Naive thymus-derived CD4-positive, alpha-beta T cell (primary cell): ENCODE data around the gene EXOC3L4. TPM values are rescaled to one million over a fixed set of nuclear protein-coding genes. Genes with fewer than 3 reads are reported as not detected.

Experiments
- ATAC-seq: fragments of 150-1000 bp; cut with Tn5 transposase; 2 replicates; pipeline ENCODE4 v1.10.0; 2021; ENCODE audit warnings: mild to moderate bottlenecking, moderate library complexity
- CTCF ChIA-PET: fragments of 350-600 bp; sonication (Branson Sonifier 250); formaldehyde crosslinking; loops from one replicate; lab custom pipeline; 2021; ENCODE audit warnings: antibody characterized with exemption; lab: Charles Lee
- POLR2A ChIA-PET: fragments of 350-600 bp; sonication (Branson Sonifier 250); formaldehyde crosslinking; loops from one replicate; lab custom pipeline; 2021; ENCODE audit warnings: antibody characterized with exemption, inconsistent platforms; lab: Charles Lee
- DNase-seq, 9 donors: peaks; one replicate each; pipeline versions ENCODE4 v3.0.0 to v3.0.0-alpha.2; 2020 to 2022; ENCODE audit warnings: mixed read lengths in 1 of 9
- H3K27ac ChIP-seq: one replicate; pipeline ENCODE4 v1.7.0; 2013; ENCODE audit warnings: mild to moderate bottlenecking, low read depth, low read length, moderate library complexity
- H3K27me3 ChIP-seq, 2 donors: one replicate each; pipeline ENCODE4 v1.7.0; 2013; ENCODE audit warnings: low read length in 2 of 2, mild to moderate bottlenecking in 2 of 2, moderate library complexity in 2 of 2; ENCODE audit not compliant: control insufficient read depth in 2 of 2, insufficient read depth in 2 of 2
- H3K36me3 ChIP-seq, 3 experiments: 1 replicate in 2 of 3; 2 replicates in 1 of 3; pipeline ENCODE4 v1.7.0; 2013; ENCODE audit warnings: low read length in 3 of 3, mild to moderate bottlenecking in 3 of 3, moderate library complexity in 1 of 3; ENCODE audit not compliant: insufficient read depth in 3 of 3, control insufficient read depth in 2 of 3
- H3K4me1 ChIP-seq, 2 donors: one replicate each; pipeline ENCODE4 v1.7.0; 2013; ENCODE audit warnings: low read length in 2 of 2, mild to moderate bottlenecking in 2 of 2, moderate library complexity in 1 of 2; ENCODE audit not compliant: control insufficient read depth in 2 of 2, insufficient read depth in 2 of 2
- H3K4me3 ChIP-seq: 2 replicates; pipeline ENCODE4 v1.7.0; 2013; ENCODE audit warnings: mild to moderate bottlenecking, low read length
- H3K9me3 ChIP-seq, 3 experiments: 1 replicate in 2 of 3; 2 replicates in 1 of 3; pipeline ENCODE4 v1.7.0; 2013; ENCODE audit warnings: low read length in 3 of 3; ENCODE audit not compliant: control insufficient read depth in 2 of 3
- H3K27ac Mint-ChIP-seq, 9 donors: one replicate each; pipeline ENCODE4 v1.8.0; 2020 to 2022; ENCODE audit warnings: mixed read lengths in 9 of 9, mild to moderate bottlenecking in 8 of 9, moderate library complexity in 5 of 9, inconsistent platforms in 2 of 9
- H3K27me3 Mint-ChIP-seq, 5 donors: one replicate each; pipeline ENCODE4 v1.8.0; 2021 to 2022; ENCODE audit warnings: mixed read lengths in 5 of 5, mild to moderate bottlenecking in 1 of 5
- H3K36me3 Mint-ChIP-seq, 5 donors: one replicate each; pipeline ENCODE4 v1.8.0; 2020 to 2022; ENCODE audit warnings: mixed read lengths in 5 of 5, mild to moderate bottlenecking in 3 of 5, inconsistent platforms in 1 of 5
- H3K4me1 Mint-ChIP-seq, 7 donors: one replicate each; pipeline ENCODE4 v1.8.0; 2020 to 2022; ENCODE audit warnings: mixed read lengths in 7 of 7, mild to moderate bottlenecking in 3 of 7, inconsistent platforms in 1 of 7
- H3K4me3 Mint-ChIP-seq, 10 donors: one replicate each; pipeline ENCODE4 v1.8.0; 2020 to 2022; ENCODE audit warnings: mild to moderate bottlenecking in 10 of 10, mixed read lengths in 10 of 10, moderate library complexity in 6 of 10, inconsistent platforms in 2 of 10
- H3K9me3 Mint-ChIP-seq, 11 donors: one replicate each; pipeline ENCODE4 v1.8.0; 2020 to 2022; ENCODE audit warnings: mixed read lengths in 11 of 11, mild to moderate bottlenecking in 4 of 11, inconsistent platforms in 1 of 11, moderate library complexity in 1 of 11
- intact Hi-C, 2 donors: fragments of 100-400 bp; cut with micrococcal nuclease; formaldehyde crosslinking; loops; one replicate each; pipeline ENCODE4 v1.15.1; 2023
- polyA plus RNA-seq, 2 donors: library from polyadenylated mRNA; unstranded; fragments of 300-500 nt; fragmentation: Illumina TruSeq; gene quantifications; one replicate each; pipeline ENCODE4 v1.2.3, GENCODE V29; 2021
- total RNA-seq, 6 experiments: library from RNA in 5 of 6; stranded (reverse) in 5 of 6; gene quantifications; 1 replicate in 5 of 6; 2 replicates in 1 of 6; pipeline ENCODE4 v1.2.3 and lab custom pipeline; 2021 to 2026

EXOC3L4 gene
- total and polyA plus RNA-seq, 7 experiments from 2014 or later: not detected

GRCh38 chr14:103095210-103095778 is 769 bp downstream of the EXOC3L4 start:
- Histone ChIP-seq H3K9me3 (no peaks in the 10 kb centered on the region), H3K4me1 (no peaks in the 10 kb centered on the region), H3K27ac (no peak overlapping the region), H3K36me3 (no peaks in the 10 kb centered on the region), H3K4me3 (no peak overlapping the region), H3K27me3 (no peaks in the 10 kb centered on the region)
- Mint-ChIP-seq H3K4me1 (peaks cover 0 to 3% (median 0%) of the 10 kb centered on the region in 7 donors), H3K9me3 (no peaks in the 10 kb centered on the region), H3K27ac (no peak overlapping the region), H3K4me3 (peak overlapping the region in 1 of 10 donors; percentile 7), H3K36me3 (no peaks in the 10 kb centered on the region), H3K27me3 (peaks cover 0 to 6% (median 5%) of the 10 kb centered on the region in 5 donors)
- ChIA-PET POLR2A (no interaction called here), CTCF (interaction anchor here (0.6 to 2.2 kb wide), 2 partner anchors 25 to 401 kb away, joined by 6 to 21 read pairs; no protein-coding TSS in a partner anchor)
- DNase-seq: no peak
- intact Hi-C loops: loop anchor here in 1 of 2 donors (10.0 kb wide), 1 partner anchor 500 kb away; the partner anchor contains the start of gene RCOR1
- ATAC-seq: no peak

- peaks cover 0 to 3% (median 0%) of the 10 kb centered on the region in 7 donors for H3K4me1 Mint-ChIP-seq
- H3K9me3 ChIP-seq: no peaks in the 10 kb centered on the region
- POLR2A ChIA-PET: no interaction called here
- H3K36me3 ChIP-seq: no peaks in the 10 kb centered on the region
- peaks cover 5 to 14% (median 10%) of the 10 kb centered on the region in 5 donors for H3K27me3 Mint-ChIP-seq
- no peaks in the 10 kb centered on the region for H3K9me3 Mint-ChIP-seq
- DNase-seq (no peak), ATAC-seq (no peak)
- no peak overlapping the region for H3K4me3 ChIP-seq
- intact Hi-C loops: loop anchor here in 1 of 2 donors (10.0 kb wide), 1 partner anchor 502 kb away; the partner anchor contains the start of gene RCOR1
- no peak overlapping the region for H3K4me3 Mint-ChIP-seq
- H3K4me1 ChIP-seq: no peaks in the 10 kb centered on the region
- H3K36me3 Mint-ChIP-seq: no peaks in the 10 kb centered on the region
- H3K27me3 ChIP-seq: no peaks in the 10 kb centered on the region
- CTCF ChIA-PET: interaction anchor here (0.9 to 2.2 kb wide), 3 partner anchors 9 to 402 kb away, joined by 3 to 21 read pairs (median 4); no protein-coding TSS in a partner anchor
- H3K27ac Mint-ChIP-seq: peak overlapping the region in 1 of 9 donors; percentile 4
- H3K27ac ChIP-seq: no peak overlapping the region
Measured at GRCh38 chr14:103096387-103096786, 1.9 kb downstream of the EXOC3L4 start.

- Histone ChIP-seq H3K36me3 (no peaks in the 10 kb centered on the region), H3K27me3 (no peaks in the 10 kb centered on the region), H3K4me3 (no peak overlapping the region), H3K4me1 (no peaks in the 10 kb centered on the region), H3K27ac (no peak overlapping the region), H3K9me3 (no peaks in the 10 kb centered on the region)
- ChIA-PET POLR2A (no interaction called here), CTCF (interaction anchor here (0.6 kb wide), 1 partner anchor 21 kb away, joined by 3 read pairs; no protein-coding TSS in a partner anchor)
- no peak overlapping the region for H3K4me3 Mint-ChIP-seq
- no peak for ATAC-seq
- peaks cover 11 to 17% (median 13%) of the 10 kb centered on the region in 5 donors for H3K27me3 Mint-ChIP-seq
- no peak for DNase-seq
- no peaks in the 10 kb centered on the region for H3K36me3 Mint-ChIP-seq
- H3K27ac Mint-ChIP-seq: peak overlapping the region in 1 of 9 donors; percentile 23
- no peaks in the 10 kb centered on the region for H3K4me1 Mint-ChIP-seq
- intact Hi-C loops: loop anchor here in 1 of 2 donors (10.0 kb wide), 1 partner anchor 503 kb away; the partner anchor contains the start of gene RCOR1
- no peaks in the 10 kb centered on the region for H3K9me3 Mint-ChIP-seq
Measured at GRCh38 chr14:103097244-103097993, 2.9 kb downstream of the EXOC3L4 start.

DNA sequence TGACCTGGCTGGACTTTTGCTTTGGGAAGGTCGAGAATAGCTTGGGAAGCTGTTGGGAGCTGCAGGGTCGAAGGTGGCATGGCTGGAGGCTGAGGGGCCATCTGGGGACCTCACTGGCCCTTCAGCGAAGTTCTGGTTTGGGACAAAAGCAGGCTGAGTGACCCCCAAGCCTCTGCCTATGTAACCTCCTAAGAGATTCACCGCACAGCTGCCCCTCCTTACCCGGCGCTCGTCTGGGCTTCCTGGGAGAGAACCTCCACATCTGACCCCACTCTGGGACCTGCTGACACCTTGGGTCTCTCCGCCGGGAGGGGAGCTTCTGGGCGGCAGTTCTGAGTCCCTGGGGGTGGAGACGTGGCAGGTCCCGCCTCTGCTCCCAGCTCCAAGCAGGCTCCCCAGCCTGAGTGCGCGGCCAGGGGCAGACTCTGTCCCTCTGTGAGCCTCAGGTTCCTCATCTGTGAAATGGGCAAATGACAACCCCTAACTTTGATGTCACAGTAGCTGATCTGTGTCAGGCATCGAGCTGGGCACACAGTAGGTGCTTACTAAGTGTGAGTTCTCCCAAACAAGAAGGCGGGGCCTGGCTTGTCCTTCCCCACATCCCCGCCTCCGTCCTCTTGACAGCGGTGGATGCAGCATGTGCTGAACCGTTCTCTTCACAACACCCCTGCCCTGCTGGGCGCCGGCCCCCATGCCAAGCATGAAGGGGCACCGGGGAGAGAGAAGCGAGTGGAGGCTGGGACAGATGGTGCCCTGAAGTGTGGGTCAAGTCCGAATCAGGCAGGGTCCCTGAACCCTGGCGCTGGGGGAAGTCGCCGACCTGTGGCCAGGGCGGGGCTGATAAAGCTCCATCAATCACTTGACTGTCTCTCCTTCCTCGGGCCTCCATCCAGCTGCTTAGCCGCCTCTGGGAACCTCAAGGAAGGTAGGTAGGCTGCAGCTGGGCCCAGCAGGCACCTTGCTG is 3.8 kb downstream of the EXOC3L4 start:
- peaks cover 11 to 23% (median 16%) of the 10 kb centered on the region in 5 donors for H3K27me3 Mint-ChIP-seq
- no peaks in the 10 kb centered on the region for H3K9me3 Mint-ChIP-seq

DNA sequence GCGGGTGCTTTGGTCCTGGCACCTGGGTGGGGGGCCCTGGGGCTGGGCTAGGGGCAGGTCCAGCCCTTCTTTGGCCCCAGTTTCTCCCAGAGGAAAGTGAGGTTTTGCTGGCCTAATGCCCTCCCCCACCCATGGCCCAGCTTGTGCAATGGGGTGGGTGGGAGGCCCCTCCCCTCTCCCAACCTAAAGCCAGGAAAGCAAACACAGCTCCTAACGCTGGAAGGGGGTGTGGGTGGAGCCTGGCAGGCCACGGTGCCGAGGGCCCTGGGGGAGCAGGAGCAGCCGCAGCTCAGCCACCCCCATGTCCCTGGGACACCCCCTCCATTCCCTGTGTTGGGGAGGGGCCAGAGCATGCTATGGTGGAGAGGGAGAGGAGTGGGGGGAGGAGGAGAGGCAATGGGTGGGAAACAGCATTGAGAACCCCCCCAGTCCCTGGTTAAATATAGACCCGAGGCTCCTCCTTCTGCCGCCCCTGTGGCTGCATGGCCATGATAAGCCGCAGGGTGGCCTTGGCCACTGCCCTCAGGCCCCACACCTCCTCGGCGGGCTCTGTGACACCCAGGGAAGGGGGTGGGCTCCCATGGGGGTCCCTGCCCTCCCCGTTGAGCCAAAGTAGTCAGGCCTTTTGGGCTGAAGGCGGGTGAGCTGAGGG is 4.7 kb downstream of the EXOC3L4 start:
- H3K9me3 Mint-ChIP-seq: no peaks in the 10 kb centered on the region
- no peak overlapping the region for H3K27ac Mint-ChIP-seq
- Histone ChIP-seq H3K9me3 (no peaks in the 10 kb centered on the region), H3K4me1 (no peaks in the 10 kb centered on the region), H3K27me3 (no peaks in the 10 kb centered on the region), H3K27ac (no peak overlapping the region), H3K36me3 (no peaks in the 10 kb centered on the region), H3K4me3 (no peak overlapping the region)
- no peak for DNase-seq
- peaks cover 15 to 26% (median 19%) of the 10 kb centered on the region in 5 donors for H3K27me3 Mint-ChIP-seq
- H3K36me3 Mint-ChIP-seq: no peaks in the 10 kb centered on the region
- POLR2A ChIA-PET: interaction anchor here (0.7 kb wide), 1 partner anchor 168 kb away, joined by 3 read pairs; no protein-coding TSS in a partner anchor
- intact Hi-C loops: loop anchor here in 1 of 2 donors (10.0 kb wide), 1 partner anchor 504 kb away; the partner anchor contains the start of gene RCOR1
- H3K4me1 Mint-ChIP-seq: peaks cover 0 to 5% (median 3%) of the 10 kb centered on the region in 7 donors
- H3K4me3 Mint-ChIP-seq: no peak overlapping the region
- CTCF ChIA-PET: interaction anchor here (0.9 kb wide), 1 partner anchor 23 kb away, joined by 3 read pairs; no protein-coding TSS in a partner anchor
- ATAC-seq: no peak

More for the DNA sequence above, 3.8 kb downstream of the EXOC3L4 start:
- H3K27ac ChIP-seq: no peak overlapping the region
- H3K9me3 ChIP-seq: no peaks in the 10 kb centered on the region
- no peaks in the 10 kb centered on the region for H3K36me3 Mint-ChIP-seq
- H3K27me3 ChIP-seq: no peaks in the 10 kb centered on the region
- intact Hi-C loops: loop anchor here in 1 of 2 donors (10.0 kb wide), 1 partner anchor 503 kb away; the partner anchor contains the start of gene RCOR1
- no peaks in the 10 kb centered on the region for H3K4me1 ChIP-seq
- POLR2A ChIA-PET: interaction anchor here (0.7 kb wide), 1 partner anchor 168 kb away, joined by 3 read pairs; no protein-coding TSS in a partner anchor
- H3K4me1 Mint-ChIP-seq: peaks cover 0 to under 1% (median 0%) of the 10 kb centered on the region in 7 donors
- CTCF ChIA-PET: interaction anchor here (0.6 to 0.9 kb wide), 2 partner anchors 22 kb away, joined by 3 read pairs; no protein-coding TSS in a partner anchor
- no peak overlapping the region for H3K27ac Mint-ChIP-seq
- H3K36me3 ChIP-seq: no peaks in the 10 kb centered on the region
- H3K4me3 Mint-ChIP-seq: no peak overlapping the region
- no peak overlapping the region for H3K4me3 ChIP-seq
- ATAC-seq (no peak), DNase-seq (no peak)
